CD4-positive, alpha-beta T cell treated with Interleukin-12 subunit alpha and Interleukin-12 subunit beta, for 1 hour (primary cell): ENCODE measurements around the gene CTSW.

Source experiments
- DNase-seq: peaks from one replicate; pipeline ENCODE4 v3.0.0-alpha.2; 2020

Gene CTSW

DNA sequence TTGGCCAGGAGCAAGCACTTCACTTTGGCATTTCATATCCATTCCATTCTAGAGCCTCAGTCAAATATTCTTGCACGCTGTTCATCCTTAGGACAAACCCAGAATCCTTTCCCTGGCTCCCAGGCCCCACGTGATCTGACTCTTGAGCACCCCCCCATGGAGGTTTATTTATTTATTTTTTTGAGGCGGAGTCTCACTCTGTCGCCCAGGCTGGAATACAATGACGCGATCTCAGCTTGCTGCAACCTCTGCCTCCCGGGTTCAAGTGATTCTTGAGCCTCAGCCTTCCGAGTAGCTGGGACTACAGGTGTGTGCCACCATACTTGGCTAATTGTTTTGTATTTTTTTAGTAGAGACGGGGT is 52.9 kb downstream of the CTSW start:
- no peak for DNase-seq
